ENCODE measurements around the gene ADAMTS9.

The ADAMTS9 gene

DNA sequence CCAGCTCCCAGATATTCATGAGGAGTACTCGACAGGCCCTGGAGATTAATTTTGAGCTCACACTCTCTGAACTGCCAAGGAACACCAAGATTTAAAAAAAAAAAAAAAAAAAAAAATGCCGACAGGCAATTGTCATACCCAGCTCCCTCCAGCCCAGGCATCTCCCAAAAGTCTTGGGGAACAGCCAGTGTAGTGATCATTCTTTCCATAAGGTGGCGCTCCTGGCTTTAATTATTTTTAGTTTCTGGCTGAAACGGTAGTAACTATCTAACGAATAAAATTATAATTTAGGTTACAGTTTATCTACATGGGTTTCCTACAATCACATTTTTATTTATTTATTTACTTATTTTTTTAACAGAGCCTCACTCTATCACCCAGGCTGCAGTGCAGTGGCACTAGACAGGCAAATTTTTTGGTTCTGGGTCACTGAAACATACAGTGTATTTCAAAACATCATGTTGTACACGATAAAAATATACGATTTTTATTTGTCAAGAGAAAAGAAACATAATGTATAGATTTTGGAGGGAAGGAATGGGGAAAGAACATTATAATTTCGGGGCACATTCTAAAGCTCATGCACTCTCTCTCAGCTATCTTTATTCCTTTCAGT is 157.3 kb downstream of the ADAMTS9 start:
- DNase-seq: no peak

DNA sequence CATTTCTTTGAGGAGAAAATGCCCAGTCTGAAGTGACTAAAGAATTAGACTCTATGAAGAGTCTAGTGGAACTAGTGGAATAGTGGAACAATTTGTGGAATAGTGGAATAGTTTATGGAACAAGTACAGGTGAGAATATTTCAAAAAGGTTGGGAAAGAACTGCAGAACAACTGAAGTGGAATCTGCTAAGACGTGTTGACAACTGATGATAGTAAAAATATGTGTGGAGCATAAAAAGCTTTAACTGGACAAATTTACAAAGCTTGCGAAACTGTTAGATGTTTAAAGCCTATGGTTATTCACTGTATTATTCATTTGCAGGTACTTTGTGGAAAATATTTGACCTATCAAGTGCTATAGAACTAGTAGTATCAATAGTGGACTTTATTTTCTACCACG is 164.5 kb downstream of the ADAMTS9 start:
- DNase-seq: no peak

DNA sequence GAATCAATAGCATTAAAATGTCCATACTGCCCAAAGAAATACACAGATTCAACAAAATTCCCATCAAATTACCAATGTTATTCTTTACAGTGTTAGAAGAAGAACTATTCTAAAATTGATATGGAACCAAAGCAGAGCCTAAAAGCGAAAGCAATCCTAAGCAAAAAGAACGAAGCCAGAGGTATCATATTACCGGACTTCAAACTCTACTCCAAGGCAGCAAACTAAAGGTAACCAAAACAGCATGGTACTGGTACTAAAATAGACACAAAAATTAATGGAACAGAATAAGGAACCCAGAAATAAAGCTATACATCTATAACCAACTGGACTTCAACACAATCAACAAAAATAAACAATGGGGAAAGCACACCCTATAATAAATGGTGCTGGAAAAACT is 167.5 kb downstream of the ADAMTS9 start:
- DNase-seq: no peak

DNA sequence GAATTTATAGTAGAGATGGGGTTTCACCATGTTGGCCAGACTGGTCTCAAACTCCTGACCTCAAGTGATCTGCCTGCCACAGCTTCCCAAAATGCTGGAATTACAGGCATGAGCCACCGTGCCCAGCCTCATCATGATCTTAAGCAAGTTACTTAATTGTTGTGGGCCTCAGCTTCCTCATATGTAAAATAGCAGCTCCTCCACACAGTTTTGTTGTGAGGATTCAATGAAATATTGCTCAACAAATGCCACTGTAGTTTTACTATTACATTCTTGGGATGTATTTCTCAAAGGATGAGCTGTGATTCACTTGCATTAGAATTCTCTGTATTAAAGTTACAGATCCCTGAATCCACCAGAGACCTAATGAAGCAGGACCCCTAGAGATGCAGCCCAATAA is 168.8 kb downstream of the ADAMTS9 start:
- no peak for DNase-seq

DNA sequence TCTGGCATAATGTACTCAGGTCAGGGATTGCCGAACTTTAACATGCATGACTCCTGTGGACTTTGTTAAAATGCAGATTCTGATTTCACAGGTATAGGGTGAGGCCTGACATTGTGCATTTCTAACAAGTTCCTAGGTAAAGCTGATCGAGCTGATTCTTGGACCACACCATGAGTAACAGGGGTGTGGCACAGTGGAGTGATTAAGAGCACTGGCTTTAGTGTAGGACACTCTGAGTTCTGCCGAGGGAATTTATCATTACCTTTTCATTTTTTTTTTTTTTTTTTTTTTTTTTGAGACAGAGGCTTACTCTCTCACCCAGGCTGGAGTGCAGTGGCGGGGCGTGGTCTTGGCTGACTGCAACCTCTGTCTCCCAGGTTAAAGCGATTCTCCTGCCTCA is 169.3 kb downstream of the ADAMTS9 start:
- no peak for DNase-seq

DNA sequence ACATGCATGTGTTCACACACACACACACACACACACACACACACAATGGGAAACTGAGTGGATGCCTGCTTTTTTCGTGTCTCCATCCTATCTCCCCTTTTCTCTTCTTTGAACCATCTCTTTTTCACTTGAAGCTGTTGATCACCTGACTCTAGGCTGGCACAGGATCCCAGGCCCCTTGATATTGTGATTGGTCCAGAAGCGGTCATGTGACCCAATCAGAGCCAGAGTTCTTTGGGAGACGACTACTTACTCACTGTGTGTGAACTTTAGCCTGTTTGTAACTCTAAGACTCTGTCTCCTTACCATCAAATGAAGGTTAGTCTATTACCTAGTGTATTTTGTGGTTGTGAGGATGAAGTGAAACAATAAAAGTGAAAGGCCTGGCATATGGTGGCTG is 172.9 kb downstream of the ADAMTS9 start:
- DNase-seq: no peak

DNA sequence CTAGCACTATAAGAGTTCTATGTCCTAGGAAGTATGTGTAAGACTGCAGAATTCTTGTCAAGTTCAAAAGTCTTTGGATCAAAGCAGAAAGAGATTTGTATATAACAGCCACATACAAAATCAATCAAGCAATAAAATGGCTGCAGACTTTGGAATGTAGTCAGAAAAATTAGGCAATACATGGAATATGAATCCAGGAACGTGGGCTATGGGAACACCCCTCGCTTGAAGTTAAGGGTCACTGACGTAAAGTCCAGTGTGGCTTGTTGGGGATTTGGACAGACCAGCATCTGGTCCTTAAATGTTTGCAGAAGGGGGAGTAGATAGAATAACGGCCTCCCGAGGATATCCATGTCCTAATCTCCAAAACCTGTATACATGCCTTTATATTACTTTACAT is 178.6 kb downstream of the ADAMTS9 start:
- DNase-seq: no peak

DNA sequence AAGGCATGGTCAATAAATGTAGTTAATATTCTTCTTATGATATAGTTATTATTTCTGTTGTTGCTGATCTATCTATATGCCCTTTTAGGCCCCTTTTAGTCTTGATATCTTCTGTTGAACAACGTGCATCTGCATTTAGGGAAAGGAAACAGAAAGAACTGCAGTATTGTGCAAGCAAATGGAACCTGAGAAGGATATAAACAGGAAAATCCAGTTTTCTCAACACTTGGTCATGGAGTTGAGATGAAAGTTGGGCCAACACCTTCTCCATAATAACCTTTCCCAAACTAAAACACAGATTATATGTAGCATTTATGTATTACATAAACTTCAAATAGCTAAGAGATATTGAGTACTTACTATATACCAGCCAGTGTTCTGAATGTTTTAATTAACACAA is 179.7 kb downstream of the ADAMTS9 start:
- DNase-seq: no peak

DNA sequence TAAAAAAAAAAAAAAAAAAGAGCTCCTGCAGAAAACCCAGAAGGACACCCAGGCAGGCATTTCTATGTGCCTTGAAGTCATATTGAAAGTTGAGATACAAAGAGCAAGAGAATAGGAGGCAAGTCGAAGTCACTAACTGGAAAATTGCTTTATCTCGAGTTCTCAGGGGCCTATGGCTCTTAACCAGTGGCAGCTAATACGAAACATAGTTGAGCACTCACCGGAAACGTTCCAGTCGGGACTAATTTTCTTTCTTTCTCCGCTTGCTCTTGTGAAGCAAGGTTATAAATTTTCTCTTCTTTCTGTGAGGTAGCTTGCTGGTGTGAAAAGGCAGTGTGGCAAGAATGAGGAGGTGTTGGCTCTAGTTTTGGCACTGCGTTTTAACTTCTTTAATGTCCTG is 181.5 kb downstream of the ADAMTS9 start:
- DNase-seq: no peak

DNA sequence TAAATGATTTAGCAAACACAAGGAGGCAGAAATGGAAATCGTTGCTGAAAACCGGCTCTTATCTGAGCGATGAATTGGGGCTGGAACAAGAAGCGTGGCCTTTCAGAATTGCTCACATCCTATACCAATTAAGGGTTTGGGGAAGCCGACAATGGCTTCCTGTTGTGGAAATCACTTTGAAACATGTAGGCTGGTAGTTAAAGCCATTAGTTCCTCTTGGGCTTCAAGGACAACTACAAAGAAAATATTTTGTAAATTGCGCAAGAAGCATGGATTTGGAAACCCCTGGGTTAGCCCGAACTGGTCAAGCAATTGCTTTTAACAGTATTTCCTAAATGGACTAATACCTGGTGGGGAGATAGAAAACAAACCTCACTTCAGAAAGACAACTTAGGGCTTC is 182.4 kb downstream of the ADAMTS9 start:
- no peak for DNase-seq

DNA sequence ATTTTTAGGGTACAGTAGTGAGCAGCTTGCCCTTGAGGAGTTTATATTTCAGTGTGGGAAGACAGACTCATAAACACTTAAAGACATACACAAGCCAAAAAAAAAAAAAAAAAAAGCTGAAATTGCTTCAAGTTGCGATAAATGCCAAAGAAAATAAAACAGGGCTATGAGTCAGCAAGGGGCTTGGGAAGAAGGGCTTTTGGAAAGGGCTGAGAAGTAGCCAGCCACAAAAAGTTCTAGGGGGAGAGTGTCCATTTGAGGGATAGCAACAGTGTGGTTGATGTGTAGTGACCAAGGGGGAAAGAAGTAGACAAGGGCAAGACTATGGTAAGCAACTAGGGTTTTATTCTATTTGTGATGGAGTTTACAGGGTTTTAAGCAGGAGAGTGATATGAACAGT is 185.5 kb downstream of the ADAMTS9 start:
- no peak for DNase-seq

DNA sequence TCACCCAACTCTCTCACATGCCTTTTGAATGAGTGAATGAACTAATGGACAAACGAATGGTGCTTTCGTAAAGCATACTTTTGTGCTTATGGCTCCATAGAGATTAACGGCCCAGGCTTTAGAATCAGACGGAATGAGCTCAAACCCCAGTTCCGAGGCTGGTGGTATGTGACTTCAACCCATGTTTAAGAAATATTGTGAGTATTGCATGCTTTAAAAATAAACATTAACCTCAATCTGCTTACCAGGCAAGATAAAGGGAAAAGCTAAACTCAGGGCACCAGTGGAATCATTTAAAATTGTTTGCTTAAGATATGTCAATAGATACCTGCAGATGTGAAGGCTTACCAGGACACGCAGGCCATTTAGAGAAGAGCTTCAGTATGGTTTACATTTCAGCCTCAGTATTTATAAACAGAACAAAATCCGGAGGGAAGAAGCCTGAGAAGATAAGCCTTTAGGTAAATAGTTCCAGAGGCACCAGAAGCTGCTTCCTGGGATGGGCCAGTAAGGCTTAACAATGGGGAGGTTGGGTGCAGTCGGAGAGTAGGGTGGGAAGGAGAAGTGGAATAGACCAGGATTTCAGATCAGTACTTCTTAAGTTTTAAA is 186.4 kb downstream of the ADAMTS9 start:
- DNase-seq: no peak

DNA sequence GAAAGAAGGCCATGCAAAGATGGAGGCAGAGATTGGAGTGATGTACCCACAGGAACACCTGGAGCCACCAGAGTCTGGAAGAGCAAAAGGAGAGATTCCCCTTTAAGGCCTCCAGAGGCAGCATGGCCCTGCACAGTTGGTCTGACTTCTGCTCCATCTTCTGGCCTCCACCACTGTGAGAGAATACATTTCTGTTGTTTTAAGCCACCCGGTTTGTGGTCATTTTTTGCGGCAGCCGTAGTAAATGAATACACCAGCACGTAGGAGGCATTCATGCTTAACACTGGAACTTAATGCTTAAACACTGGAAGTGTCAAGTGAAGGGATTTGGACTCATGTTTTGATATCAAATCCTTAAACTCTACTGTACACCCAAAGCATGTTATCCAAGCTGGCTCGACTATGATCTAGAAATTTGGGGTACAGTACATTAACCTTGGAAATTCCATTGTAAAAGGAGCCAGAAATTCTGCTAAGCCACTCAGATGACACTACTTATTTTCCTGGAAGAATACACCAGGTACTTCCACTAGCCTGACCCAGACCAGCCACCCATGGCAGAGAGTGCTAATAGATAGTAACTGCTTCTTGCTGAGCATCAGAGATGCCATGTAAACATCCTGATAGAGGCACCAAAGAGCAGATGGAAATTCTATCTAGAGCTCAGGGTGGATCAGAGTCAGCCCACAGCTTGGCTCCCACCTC is 190.9 kb downstream of the ADAMTS9 start:
- DNase-seq: no peak

DNA sequence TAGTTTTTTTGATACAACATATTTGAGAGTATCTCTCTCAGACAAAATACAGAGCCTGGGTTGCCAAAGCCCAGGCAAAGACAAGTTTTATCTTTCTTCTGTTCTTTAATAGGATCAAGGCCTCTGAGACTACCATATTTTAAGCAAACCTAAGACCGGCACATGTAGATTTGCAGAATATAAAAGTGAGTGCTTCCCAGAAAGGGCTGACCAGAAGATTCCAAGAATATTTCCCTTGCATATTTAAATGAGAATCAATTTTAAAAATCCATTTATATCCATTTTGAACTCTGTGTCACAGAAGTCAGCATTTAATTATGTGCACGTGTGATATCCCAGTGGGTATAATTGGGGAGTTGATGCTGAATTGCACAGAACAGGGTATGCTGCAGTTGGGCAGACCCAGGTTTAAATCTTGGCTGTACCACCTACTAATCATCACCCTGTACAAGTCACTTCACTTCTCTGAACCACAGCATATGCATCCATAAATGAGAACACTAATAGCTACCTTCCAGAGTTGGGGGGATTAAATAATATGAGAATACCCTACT is 191.9 kb downstream of the ADAMTS9 start:
- DNase-seq: no peak

DNA sequence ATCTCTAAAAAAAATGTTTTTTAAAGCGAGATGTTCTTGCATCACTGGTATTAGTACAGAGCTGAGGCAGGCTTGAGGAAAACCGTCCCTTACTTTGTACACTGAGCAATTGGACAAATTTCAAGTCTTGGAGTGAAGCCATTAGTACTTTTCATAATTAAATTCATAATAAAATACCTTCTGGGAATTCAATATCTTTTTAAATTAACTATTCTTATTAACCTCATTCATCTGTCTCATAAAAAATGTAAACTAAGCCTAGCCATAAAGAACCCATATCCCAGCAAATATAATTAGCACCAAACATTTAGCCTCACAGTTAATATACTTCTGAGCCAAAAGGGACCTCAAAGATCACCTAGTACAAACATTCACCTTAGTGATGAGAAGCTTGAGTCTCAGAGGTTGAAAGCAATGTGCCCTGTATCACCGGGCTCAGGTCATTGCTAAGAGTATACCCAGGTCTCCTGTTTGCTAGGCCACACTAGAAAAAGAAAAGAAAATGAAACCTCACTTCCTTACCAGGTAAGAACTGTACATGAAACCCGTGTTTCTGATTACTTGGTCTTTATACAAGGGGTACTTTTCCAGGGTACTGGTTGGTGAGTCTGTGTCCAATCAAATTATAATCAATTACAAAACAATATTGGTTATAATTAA is 192.5 kb downstream of the ADAMTS9 start:
- DNase-seq: no peak

DNA sequence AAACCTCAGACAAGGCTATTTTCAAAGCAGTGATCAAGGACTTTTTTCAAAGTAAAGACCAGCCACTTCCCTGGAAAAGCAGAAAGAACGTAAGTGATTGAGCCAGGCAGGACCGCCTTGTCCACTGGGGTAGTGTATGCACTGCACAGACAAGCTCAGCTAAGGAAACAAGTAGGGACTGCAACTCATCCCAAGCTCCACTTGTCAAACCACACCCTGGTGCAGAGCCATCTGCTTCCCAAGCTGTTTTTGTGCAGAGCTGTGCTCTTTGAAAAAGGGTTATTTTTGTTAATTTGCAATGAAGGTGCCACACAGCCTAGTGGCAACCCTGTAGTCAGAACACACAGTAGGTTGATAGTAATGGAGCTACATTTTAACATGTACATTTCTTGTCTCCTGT is 193.3 kb downstream of the ADAMTS9 start:
- DNase-seq: no peak

DNA sequence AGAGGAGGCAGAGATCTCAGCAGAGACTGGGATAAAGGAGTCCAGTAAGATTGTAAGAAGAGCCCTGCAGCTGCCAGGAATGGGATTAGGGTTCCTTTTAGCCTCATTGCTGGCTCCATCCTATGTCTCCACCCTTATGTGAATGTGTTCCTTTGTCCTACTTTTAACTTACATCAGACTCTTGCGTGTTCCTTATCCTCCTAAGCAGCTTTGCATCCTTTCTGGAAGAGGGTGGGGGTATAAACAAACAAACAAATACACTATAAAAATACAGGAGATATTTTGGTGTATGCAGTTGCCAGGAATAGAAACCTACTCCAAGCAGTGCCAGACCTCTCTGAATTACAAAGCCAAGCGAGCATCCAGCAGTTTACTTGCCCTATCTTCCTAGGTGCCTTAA is 194.7 kb downstream of the ADAMTS9 start:
- no peak for DNase-seq

DNA sequence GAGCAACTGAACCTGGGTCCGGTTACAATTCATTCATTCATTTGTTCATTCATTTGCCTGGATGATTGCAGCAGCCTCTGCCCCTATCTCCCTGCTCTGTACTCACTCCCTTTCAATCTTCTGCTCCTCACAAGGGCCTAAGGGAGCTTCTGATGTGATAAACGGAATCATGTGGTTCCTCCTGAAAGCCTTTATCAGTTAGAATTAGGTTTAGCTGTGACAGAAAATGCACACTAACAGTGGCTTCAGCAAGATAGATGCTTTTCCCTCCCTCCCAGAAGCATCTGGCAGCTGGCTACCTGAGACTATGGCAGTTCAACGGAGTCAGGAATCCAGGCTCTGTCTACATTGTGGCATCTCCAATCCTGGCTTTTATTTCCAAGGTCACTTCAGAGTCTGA is 196.0 kb downstream of the ADAMTS9 start:
- DNase-seq: no peak

DNA sequence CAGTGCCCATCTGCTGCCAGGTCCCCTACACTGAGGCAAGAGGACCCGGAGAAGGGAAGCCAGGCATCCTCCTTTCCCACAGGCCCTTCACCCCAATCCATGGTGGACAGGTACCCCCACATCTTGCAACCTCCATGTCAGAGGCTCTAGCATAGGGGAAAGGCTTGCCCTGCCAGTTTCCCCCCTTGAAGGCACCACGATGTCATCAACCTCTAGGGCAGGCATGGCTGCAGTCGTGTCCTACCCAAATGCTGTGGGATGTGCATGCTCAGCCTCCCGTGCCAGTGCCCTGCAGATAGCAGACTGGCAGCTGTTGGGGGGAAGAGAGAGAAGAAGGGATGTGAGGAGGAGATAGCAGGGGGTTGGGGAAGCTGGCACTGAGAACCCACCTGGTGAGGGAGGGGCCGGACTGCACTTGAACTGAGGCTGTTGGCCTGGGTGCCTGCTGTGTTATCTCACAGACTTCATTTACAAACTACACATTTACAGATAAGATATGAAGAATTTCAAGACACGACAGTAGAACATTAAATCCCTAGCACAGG is 197.5 kb downstream of the ADAMTS9 start:
- DNase-seq: no peak

DNA sequence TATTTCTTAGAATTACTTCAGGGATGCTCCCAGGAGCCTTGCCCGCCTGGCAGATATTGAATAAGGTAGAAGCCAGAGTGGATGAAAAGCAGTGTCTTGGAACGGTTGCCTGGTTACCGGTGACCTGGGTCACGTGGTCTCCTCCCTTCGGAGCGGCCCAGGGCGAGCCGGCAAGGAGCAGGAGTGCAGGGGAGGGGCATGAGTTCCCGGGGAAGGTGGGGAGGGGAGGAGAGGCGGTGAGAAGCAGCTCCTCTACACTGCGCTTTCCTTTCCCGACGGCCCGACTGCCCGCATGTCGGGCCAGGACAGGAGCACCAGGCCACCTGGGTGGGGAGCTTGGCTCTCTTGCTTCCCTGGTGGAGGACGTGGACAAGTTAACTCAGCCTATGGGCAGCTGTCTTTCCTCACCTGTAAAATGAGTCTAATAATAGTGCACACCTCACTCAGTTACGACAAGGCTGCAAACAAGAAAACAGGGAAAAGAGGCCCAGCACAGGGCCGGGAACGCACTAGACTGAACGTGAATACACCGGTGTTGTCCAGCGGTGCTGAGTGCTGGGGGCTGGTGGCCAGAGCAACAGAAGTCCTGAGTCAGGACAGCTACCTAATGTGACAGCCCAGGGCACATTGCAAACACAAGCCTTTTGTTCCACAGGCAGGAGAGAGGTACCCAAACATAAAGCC is 198.3 kb downstream of the ADAMTS9 start:
- no peak for DNase-seq

DNA sequence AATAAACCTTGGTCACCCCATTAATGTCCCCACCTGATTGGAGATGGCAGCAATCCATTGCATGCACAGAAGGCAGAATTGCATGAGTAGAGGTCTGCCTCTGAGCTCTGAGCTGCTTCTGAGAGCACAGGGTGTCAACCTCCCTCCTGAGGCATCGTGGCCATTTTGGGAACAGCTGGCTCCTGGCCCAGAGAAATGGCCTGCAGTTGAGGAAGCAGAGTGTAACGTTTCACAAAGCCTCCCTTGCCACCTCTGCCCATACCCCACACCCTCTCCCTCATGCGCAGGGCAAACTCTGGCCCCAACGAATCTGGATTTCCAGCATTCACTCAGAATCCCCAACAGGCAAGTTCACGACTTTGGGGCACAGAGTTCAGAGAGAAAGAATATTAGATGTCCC is 198.9 kb downstream of the ADAMTS9 start:
- DNase-seq: no peak

DNA sequence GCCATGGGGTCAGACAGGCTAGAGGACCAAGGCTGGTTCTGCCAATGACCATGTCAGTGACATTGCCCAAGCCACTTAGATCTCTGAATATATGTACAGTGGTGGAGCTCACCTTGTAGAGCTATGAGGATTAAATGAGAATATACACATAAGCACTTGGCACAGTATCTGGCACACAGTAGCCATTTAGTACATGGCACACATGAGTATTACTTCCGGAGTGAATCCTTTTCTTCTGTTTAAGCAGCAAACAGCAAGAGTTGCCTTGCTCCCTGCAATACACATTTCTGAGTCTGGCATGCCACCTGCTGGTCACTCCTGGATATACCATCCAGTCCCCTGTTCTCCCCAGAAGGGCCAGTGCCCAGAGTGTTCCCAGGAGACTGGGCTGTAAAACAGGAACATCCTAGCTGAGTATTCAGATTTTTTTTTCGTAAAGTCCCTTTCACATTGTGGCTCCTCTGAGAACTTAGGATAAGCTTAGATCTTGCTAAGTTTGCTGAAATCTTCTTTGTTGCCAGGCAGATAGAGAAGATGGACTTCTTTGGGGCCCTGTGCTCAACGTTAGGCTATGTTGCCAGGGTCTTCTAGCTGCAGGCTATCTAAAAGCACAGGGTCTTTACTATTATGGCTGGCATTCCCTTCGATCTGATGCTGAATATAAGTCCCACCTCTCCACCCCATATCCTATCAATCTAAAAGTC is 203.4 kb downstream of the ADAMTS9 start:
- DNase-seq: peak; percentile 67
